Stimulated activated CD4-positive, alpha-beta T cell treated with anti-CD3 and anti-CD28 coated beads, Interleukin-2, amount 100 ng/mL, for 48 hours (primary cell): Measurements from ENCODE around the gene RPRML.
"Not testable (repeated sequence)": the region's sequence is repeated elsewhere in the genome, so short reads cannot be mapped to it uniquely, and the experiment has no call there.

Experiments used
- DNase-seq, 2 donors: peaks; one replicate each; pipeline ENCODE4 v3.0.0-alpha.2; 2020

The RPRML gene

GRCh38 chr17:46975287-46975686 is 3.8 kb downstream of the RPRML start:
- DNase-seq = no peak

DNA sequence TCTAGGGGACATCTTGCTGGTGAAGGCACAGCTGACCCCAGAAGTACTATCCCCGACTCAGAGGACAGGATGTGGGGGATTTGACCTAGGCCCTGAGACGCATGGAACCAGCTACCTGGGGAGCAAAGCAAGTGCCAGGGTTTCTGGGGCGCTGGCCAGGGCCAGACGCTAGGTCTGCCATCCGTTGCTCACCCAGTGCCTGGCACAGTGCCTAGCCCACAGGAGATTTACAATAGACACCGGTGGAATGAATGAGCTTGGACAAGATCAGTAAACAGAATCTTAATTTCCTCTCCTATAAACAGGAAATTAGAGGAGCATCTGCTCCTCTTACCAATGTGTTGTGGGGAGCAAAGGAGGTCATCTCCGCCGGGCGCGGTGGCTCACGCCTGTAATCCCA is 5.0 kb downstream of the RPRML start:
- DNase-seq = no peak

GRCh38 chr17:46972346-46972745 is 6.7 kb downstream of the RPRML start:
- DNase-seq = no peak

- no peak for DNase-seq
These were observed 7.3 kb downstream of the RPRML start for GRCh38 chr17:46971647-46972300.

DNA sequence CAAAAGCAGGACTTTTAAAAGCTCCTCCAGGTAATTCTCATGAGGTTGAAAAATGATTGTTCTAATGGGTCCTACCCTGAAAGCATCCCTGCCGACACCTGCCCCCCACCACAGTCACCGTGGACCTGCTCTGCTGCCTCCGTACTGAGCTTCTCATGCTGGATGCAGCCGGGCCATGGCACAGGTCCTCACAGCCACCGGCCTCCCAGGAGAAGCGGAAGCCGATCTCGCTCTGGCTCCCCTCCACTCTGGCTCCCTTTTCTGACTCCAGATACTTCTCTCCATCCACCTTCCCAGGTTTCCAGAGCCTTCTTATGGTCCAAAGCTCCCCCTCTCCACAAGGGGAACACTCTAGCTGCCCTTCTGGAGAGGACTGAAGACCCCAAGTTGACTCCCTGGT is 10.2 kb downstream of the RPRML start:
- DNase-seq = no peak

GRCh38 chr17:46968224-46968834 is 10.7 kb downstream of the RPRML start:
- DNase-seq = no peak

DNA sequence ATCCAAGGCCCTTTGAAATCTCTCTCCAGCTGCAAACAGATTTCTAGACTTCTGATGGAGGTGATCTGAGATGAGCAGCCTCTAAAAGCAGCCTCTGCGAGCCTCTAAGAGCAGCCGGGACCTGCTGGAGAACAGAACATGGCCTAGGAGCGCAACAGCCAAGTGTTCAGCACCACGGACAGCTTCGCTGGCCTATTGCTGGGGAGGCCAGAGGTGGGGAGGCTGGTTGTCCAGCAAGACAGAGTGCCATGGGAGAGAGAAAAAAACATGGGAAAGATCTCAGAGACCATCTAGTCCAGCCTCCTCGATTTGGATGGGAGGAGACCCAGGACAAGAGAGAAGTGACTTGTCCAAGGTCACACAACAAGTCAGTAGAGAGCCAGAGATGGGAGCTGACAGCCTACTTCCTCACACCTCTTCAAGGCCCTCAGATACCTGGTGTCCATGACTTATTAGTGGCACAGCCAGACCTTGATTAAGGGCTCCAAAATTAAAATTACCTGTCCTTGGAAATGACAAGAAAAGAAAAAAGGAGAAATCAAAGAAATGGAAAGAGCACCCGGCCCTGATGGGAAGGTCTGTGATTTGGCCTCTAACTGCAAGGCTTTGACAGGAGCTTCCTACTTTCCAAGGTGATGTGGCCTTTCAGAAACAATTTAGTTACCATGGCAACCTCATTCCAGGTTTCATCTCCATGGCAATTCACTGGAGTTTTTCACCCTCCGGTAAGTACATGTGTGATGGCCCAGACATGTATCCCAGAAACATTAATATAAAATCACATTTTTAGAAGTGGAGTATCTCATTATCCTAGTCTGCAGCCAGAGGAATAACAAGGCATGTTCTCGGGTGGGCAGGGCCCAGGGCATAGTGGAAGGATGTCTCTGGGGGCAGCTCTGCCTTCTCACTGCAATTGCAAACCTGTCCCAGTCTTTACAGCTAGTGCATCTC is 14.5 kb downstream of the RPRML start:
- no peak for DNase-seq

- DNase-seq = no peak
These were observed 15.5 kb downstream of the RPRML start for GRCh38 chr17:46963571-46963970.

GRCh38 chr17:46962374-46962790 is 16.7 kb downstream of the RPRML start:
- no peak for DNase-seq

GRCh38 chr17:46960152-46960551 is 18.9 kb downstream of the RPRML start:
- no peak for DNase-seq

GRCh38 chr17:46958041-46958591 is 20.9 kb downstream of the RPRML start:
- DNase-seq = no peak

GRCh38 chr17:46953191-46953590 is 25.9 kb downstream of the RPRML start:
- DNase-seq = not testable (repeated sequence)

DNA sequence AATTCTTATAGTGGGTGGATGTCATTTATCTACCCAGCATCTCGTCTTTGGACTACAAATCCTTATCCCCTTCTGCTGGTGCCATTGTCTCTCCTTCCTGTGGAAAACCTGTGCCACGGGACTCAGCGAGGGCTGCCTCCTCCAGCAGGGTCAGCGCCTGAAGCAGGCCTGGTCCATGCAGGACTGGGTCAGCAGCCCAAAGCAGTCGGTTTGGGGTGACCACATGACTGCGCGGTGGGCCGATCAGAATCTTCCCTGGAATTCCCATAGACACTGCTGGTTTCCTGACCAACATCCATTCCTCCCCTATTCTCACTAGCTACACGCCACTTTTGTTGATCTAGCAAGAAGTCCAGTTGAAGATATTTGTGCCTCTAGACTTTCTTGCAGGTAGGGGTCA is 26.9 kb downstream of the RPRML start:
- no peak for DNase-seq

DNA sequence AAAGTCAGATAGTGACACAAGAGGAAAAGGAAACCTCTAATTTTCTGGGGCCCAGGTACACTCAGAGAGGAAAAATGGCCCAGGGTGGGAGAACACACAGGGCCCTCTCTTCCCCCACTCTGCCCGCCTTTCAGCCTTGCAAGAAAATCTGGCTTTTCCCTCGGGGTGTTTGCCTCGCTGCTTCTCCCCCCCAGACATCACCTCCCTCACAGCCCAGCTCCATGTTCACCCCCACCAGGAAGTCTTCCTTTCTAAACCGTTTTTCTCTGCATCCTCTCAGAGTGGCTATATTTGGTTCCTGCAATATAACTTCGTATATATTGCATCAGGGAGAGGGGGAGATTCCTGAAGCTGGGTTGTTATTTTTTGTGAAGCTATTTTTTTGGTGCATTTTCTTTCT is 27.3 kb downstream of the RPRML start:
- no peak for DNase-seq

DNA sequence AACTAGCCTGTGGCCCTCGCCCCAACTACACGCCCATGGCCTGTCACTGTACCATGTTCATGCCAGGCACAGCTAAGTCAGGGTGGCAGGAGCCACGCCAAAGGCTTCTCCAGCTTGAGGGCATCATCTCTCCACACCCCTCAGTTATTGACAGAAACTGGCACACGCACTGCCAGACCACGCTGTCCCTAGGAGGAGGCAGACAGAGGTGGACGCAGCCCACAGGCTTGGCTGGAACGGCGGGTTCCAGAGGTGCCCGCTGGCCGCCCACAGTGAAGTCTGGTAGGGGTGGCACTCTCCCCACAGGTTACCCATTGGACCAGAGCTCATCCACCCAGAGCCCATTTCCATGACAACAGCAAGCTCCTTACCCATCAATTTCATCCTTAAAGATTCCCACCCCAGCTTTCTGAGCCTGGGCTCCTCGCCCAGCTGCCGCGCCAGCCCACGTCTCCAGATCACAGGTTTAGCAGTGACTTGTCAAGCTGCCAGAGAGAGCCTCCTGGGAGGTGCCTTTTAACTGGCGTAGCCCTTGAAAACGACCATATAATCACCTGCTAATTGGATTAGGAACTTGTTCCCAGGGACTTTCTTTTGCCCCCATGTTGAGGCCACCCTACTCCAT is 27.9 kb downstream of the RPRML start:
- no peak for DNase-seq

DNA sequence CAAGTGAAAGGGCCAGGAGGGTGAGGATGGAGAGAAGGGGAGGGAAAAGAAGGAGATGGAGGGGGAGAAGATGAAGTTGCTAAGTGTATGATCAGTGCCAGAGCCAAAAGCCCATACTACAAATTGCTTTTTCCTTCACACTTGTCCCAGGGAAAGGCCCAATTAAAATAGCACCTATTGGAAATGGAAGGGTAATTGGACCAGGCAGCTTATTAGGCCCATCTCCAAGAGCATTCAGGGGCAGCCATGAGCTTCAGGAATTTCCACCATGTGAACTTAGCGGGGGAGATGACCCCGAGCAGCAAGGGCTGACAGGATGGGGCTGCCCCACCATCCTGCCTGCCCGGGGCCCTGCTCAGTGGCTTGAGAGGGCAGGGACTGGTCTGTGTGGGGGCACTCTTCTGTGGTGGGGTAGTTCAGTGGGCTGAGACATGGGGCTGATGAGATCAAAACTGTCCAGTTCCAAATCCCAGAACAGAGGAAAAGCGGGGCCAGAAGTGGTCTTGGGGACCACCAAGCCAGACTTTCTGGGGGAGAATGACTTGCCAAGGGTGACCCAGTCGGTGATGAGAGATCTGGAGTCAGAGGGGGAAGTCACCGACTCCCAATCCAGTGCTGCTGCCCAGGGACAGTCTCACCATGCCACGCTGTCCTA is 28.6 kb downstream of the RPRML start:
- DNase-seq = no peak

GRCh38 chr17:46949291-46950174 is 29.5 kb downstream of the RPRML start:
- no peak for DNase-seq

DNA sequence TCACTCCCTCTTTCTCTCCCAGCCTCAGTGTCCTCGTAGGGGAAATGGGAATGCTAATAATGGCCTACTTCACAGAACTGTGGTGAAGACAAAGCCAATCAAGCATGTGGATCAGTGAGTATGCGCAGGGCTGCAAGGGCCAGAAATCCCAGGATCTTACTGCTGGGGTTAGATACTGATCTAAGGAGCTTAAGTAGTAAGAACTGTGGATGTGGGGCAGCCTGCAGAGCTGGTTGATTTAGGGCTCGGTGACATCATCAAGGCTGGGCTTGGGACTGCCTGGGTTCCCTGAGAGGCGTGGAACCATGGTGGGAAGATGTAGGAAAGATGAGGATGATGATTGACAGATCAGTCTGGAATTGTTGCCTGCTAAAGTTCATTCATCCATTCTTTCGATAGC is 30.5 kb downstream of the RPRML start:
- no peak for DNase-seq

- DNase-seq = no peak
These were observed 31.8 kb downstream of the RPRML start for GRCh38 chr17:46947216-46947615.

- DNase-seq = no peak
These were observed 34.1 kb downstream of the RPRML start for GRCh38 chr17:46944931-46945330.
